ENCODE measurements around the gene IZUMO1. TPM values are rescaled to one million over a fixed set of nuclear protein-coding genes. Genes with fewer than 3 reads are reported as not detected.

Gene IZUMO1
- total and polyA plus RNA-seq, 2 of the 8 experiments (the other 6 are each of a cell fraction or from before 2014, with no cell fraction given) = 0.33 to 1.8 TPM

GRCh38 chr19:48720613-48721296, 26.0 kb downstream of the IZUMO1 start:
- no peak overlapping the region for H2BK12ac ChIP-seq (ENCODE audit: low read depth, low read length)
- no peaks in the 10 kb centered on the region for H3K79me2 ChIP-seq (ENCODE audit: control insufficient read depth in 1 of 2, insufficient read depth in 2 of 2, low read length in 2 of 2)
- H3K23ac ChIP-seq (ENCODE audit: insufficient read length) = no peak overlapping the region
- H4K91ac ChIP-seq (replicated peaks; ENCODE audit: insufficient read length, low read length) = peak overlapping the region; percentile 92
- peak; percentile 93 to 97 for DNase-seq (ENCODE audit: low read depth in 1 of 2, low spot score in 2 of 2)
- H2AK5ac ChIP-seq (ENCODE audit: low read depth, low read length) = no peak overlapping the region
- peak overlapping the region; percentile 59 to 96 (median 84) for H3K4me3 ChIP-seq (ENCODE audit: extremely low read depth in 1 of 4, insufficient read depth in 2 of 4, low read depth in 3 of 4, low read length in 4 of 4)
- H3K79me1 ChIP-seq (ENCODE audit: low read depth, low read length) = no peaks in the 10 kb centered on the region
- H2BK20ac ChIP-seq (ENCODE audit: low read length) = no peak overlapping the region
- H2BK15ac ChIP-seq (ENCODE audit: low read length) = no peak overlapping the region
- H2BK120ac ChIP-seq (replicated peaks; ENCODE audit: low read depth, low read length) = no peak overlapping the region
- H3K14ac ChIP-seq (ENCODE audit: insufficient read length) = no peak overlapping the region
- H3K27me3 ChIP-seq (replicated peaks in 1 of 4; ENCODE audit: control insufficient read depth in 3 of 4, extremely low read depth in 1 of 4, insufficient read depth in 3 of 4, low read length in 3 of 4) = no peaks in the 10 kb centered on the region
- peak overlapping the region; percentile 96 for H2BK5ac ChIP-seq (ENCODE audit: low read depth, low read length)
- H4K8ac ChIP-seq (ENCODE audit: extremely low read depth, insufficient read depth, low read length) = peak overlapping the region; percentile 91; the same call in 1 of the 2 replicates
- WGBS, 2 experiments (ENCODE audit: extremely low coverage in 1 of 2, insufficient coverage in 1 of 2, insufficient read length in 1 of 2, insufficient replicate concordance in 2 of 2, low coverage in 1 of 2, low lambda C conversion rate in 2 of 2, missing lambda C conversion rate in 1 of 2) = 3% methylated on average over 40 of the region's 42 CpGs; no CpG with 5 or more reads in 1 of the 2 experiments
- H3K4me2 ChIP-seq (ENCODE audit: insufficient read depth in 1 of 2, low read depth in 2 of 2, low read length in 2 of 2) = peak overlapping the region; percentile 25 to 68
- no peaks in the 10 kb centered on the region for H3K36me3 ChIP-seq (ENCODE audit: control insufficient read depth in 2 of 4, insufficient read depth in 4 of 4, low read length in 3 of 4)
- ChIA-PET POLR2A (ENCODE audit: partially characterized antibody) (interaction anchor here (0.7 to 1.8 kb wide), 12 partner anchors 8 to 75 kb away, joined by 3 to 9 read pairs (median 4); partner anchors contain the start of genes FUT2 and IZUMO1), CTCF (ENCODE audit: partially characterized antibody) (interaction anchor here (0.7 to 1.2 kb wide), 4 partner anchors 9 to 529 kb away, joined by 3 to 4 read pairs (median 3); no protein-coding TSS in a partner anchor)
- H4K20me1 ChIP-seq (replicated peaks in 1 of 2; ENCODE audit: control insufficient read depth in 1 of 2, insufficient read depth in 2 of 2, low read length in 2 of 2) = no peaks in the 10 kb centered on the region
- peak overlapping the region; percentile 68; the same call in 1 of the 2 replicates for H3K27ac ChIP-seq (ENCODE audit: low read depth, low read length)
- no peak overlapping the region for H3K4ac ChIP-seq (replicated peaks; ENCODE audit: insufficient read length, low read depth, low read length)
- H3K9ac ChIP-seq (replicated peaks in 1 of 4; ENCODE audit: extremely low read depth in 1 of 4, low read depth in 3 of 4, low read length in 3 of 4) = peak overlapping the region in 3 of 4 experiments; percentile 51 to 79 (median 74); a peak in 6 of 7 replicates
- peak overlapping the region; percentile 83 for H3K56ac ChIP-seq (replicated peaks; ENCODE audit: insufficient read length, low read depth, low read length)
- no peak overlapping the region for H2AFZ ChIP-seq (ENCODE audit: low read length)
- H3K4me1 ChIP-seq (replicated peaks in 1 of 4; ENCODE audit: control insufficient read depth in 3 of 4, insufficient read depth in 4 of 4, low read length in 3 of 4) = peaks cover 0 to 20% (median 12%) of the 10 kb centered on the region in 4 experiments; a peak in 6 of 7 replicates
- H3K9me3 ChIP-seq (ENCODE audit: insufficient read depth in 2 of 2, low read depth in 1 of 2, low read length in 1 of 2) = no peaks in the 10 kb centered on the region
- H4K5ac ChIP-seq (ENCODE audit: insufficient read length, low read depth, low read length) = peak overlapping the region; percentile 87
- H3K23me2 ChIP-seq (ENCODE audit: low read depth, low read length) = peaks cover 8% of the 10 kb centered on the region; the same call in 1 of the 2 replicates
- peak overlapping the region; percentile 99 for H3K18ac ChIP-seq (ENCODE audit: extremely low read depth, low read length)
- peak; percentile 98 for FAIRE-seq
- TF ChIP-seq FOSL1 (IDR thresholded peaks at IDR 0.05; ENCODE audit: insufficient read depth, low read depth, low read length) (no peak), USF2 (IDR thresholded peaks at IDR 0.05; ENCODE audit: low read length) (peak; percentile 10; the same call in 1 of the 2 replicates), RXRA (IDR thresholded peaks at IDR 0.05; ENCODE audit: insufficient read depth, low read depth, low read length) (no peak), CHD2 (IDR thresholded peaks at IDR 0.05; ENCODE audit: low read length) (peak; percentile 81), CHD1 (IDR thresholded peaks at IDR 0.05; ENCODE audit: low read depth, low read length) (no peak), TAF7 (optimal IDR thresholded peaks at IDR 0.05; ENCODE audit: borderline replicate concordance, low read depth, low read length) (no peak), CBX5 (IDR thresholded peaks at IDR 0.05; ENCODE audit: low read depth, low read length) (no peak), YY1 (IDR thresholded peaks at IDR 0.05; ENCODE audit: low read depth, low read length) (peak; percentile 15; the same call in 1 of the 2 replicates)
